HG03064 (cell line): ENCODE measurements around the gene AOPEP.

ENCODE experiments used
- ATAC-seq: cut with Tn5 transposase; IDR thresholded peaks from one replicate; pipeline ENCODE4 v1.9.1; 2021; ENCODE audit warnings: low read depth; ENCODE audit not compliant: unreplicated experiment

The AOPEP gene

DNA sequence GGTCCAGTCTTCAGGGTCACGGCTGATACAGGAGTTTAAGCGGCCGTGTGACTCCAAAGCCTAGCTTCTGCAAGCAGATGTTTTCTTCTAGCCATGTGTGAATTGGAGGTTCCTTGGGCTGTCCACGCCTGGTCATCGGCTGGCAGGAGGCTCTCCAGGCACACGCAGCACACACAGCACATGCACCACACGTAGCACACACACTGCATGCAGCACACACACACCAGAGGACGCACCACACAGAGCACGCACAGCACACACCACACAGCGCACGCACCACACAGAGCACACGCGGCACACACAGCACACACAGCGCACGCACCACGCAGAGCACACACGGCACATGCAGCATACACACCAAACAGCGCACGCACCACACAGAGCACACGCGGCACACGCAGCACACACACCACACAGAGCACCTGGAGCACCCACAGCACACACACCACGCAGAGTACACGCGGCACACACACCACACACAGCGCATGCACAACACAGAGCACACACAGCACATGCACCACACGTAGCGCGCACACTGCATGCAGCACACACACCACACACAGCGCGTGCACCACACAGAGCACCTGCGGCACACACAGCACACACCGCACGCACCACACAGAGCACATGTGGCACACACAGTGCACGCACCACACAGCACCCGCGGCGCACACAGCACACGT, 356.7 kb downstream of the AOPEP start:
- no peak for ATAC-seq

DNA sequence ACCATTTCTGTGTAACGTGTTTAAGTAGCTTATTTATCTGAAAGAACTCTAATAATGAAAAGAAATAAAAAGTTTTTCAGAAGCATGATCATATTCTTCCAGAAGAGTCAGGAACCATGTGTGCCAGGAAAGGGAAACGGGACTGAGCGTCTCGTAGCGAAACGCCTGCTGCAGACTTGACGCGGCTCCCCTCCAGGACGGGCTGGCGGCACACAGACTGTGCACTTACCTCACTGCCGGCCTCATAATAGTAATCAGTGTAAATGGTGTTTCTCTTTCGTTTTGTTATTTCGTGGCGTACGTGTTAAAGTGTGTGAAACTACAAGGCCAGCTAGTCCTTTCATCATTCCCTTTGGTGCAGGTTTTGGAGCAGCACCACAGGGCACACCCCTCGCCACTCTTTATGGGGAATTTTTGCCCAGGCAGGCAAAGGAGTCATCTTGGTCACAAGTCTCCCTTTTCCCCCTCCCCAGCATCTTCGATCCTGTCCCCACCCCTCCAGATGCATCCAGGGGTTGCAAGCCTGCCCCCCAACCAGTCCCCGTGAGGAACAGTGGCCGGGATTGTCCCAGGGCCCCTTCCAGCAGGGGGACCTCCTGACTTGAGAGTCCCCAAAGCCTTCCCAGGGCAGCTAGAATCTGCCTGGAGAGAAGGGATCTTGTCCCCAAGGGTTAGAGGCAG, 357.9 kb downstream of the AOPEP start:
- ATAC-seq: no peak

DNA sequence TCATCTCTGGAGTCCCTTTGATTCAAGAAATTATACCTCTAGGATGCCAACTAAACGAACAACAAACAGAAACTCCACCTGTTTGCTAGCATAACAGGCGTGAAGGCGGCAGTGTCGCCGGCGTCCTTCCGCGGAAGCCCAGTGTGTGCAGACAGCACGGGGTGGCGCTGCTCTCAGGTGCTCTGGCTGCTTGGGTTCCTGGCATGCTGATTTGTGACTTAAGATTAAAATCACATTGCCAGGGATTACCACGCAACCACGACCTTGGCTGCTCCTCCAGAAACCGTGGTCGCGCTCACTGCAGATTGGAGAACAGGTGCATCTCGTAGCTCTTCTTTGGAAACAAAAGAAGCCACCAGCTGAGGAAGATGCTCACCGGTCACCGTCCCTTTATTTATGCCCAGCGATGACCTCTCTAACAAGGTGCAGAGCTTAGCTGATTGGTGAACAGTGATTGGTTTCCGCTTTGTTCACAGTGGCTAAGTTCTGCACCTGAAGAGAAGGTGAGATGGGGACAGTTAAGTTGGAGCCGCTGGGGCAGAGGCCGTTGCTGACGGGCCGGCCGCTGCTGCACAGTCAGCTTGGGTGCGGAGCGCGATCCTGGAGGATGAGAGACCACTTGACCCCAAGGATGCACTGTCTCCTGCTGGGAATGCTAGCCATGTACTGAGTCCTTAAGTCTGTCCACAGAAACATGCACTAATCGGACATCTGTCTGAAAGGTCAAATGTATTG, 358.7 kb downstream of the AOPEP start:
- ATAC-seq: no peak

DNA sequence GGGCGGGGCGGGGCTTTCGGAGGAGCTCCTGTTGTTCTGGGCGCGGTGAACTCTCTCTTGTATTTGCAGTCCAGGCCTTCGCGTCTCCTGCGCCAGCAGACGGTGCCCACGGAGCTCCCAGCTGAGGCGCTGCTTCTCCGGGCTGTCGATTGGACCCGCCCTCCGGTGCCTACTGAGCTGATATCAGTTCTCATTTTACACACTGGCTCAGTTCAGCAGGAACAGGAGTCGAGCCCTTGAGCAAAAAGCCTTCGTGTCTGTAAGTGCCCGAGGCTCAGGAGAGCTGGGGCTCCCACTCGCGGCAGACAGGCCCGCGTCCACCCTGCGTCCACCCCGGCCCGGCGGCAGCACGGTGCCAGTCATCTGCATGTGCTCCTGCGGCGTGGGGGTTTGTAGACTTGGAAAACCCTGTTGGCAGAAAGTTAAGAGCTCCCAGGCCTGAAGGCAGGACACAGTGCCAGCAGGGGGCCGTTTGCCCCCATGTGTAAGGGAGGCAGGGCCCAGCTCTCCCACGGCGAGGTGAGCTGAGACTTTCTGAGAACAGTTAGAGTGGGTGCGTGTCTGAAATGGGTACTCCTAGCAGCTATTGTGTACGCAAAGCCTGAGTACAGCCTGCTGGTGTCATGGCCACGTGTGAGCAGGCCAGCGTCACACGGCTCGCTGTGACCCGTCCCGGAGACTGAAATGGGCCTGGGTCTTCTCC, 359.5 kb downstream of the AOPEP start:
- ATAC-seq: no peak

DNA sequence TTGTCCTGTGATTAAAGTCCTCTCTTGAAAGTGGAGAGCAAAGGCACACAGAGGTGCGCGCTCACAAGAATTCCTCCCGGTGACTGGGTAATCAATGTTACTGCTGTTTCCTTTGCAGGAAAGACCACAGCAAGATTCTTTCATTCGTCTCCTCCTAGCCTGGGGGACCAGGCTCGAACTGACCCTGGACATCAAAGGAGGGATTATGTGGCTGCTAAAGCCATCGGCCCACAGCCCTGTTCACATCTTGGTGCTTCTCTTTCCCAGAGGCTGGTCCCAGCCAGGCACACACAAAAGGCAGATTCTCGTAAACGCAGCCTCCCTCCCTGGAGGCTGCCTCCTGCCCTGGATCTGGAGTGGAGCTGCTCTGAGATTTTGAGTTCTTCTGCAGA, 360.1 kb downstream of the AOPEP start:
- ATAC-seq: no peak

DNA sequence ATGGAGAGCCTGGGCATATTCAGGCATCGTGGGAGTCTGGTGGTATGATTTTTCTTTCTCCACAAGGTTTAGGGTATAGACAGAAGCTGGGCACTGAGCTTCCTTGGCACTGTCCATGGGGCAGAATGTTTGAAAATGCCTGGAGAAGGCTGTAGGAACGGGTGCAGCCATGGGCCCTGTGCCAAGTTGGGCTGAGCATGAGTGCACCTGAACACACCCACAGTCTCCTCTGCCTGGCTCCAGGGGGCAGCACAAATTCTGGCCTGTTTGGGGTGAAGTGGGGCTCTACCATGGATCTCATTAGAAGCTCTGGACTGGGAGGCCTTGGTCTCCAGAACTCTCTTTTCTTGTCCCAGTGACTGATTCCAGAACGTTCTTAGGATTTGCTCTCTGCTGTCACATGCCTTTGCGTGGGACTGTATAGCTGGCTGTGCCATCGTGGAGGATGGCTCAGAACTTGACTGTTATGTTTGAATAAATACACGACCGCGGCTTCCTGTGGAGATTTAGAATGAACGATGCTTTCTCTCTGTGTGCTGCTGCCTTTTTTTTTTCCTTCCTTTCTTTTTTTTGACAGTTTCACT, 361.3 kb downstream of the AOPEP start:
- no peak for ATAC-seq

DNA sequence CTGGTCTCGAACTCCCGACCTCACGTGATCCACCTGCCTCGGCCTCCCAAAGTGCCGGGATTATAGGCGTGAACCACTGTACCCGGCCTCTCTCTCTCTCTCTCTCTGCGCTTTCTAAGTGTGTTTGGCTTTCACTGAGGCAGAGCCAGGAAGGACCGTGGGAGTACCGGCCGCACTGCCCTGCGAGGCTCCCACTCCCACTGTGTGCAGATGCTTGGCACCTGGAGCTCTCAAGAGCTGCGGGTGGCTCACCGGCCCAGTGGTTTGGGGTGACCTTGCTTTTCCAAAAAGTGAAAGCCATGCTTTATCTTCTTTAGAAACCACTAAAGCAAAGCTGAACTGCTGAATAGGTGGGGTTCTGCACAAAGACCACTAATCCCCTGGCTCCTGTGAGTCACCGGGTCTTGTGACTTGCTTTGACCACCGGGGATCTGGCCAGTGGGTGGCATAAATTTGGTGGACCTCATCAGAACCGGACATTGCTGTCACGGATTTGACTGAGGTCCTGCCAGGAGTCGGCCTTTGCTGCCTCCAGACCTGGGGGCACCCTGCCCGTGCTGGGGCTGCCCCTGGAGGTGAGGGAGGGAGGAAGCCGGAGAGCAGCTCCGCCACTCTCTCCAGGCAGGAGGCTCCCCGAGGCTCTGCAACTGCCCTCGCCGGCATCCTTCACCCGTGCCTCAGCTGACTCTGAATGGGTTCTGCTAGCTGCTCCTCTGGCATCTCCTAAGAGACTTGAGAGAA, 362.1 kb downstream of the AOPEP start:
- no peak for ATAC-seq

DNA sequence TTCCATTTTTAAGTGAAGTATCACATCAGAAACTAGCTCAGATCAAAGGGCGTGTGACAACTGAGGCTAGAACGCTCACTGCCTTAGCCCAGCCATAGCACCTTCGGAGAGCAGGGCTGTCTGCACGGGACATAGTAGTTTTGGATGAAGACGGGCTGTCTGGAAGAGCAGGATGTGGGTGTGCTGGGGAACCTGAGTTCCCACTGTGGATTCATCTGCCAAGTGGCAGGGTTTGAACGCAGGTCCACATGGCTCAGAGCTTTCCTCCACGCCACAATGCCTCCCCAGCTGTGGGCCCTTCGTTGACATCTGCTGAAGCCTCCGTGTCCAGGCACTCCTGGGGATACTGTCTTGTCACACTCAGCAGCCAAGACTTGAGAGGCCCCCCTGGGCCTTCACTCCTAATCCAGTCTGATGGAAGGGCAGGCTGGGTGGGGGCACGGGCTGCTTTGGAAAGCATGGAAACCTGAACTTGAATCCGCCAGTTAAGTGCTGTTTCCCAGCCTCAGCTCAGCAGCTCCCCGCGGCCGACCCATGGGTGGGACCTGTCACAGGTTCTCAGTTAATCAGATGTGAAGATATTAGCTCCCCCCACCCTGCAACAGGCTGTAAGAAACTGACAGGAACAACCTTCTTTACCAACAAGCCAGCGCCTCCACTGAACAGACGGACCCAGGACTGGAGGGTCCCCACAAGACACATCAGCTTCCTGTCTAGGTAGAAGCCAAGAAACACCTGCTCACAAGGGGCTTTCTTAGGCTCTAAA, 362.9 kb downstream of the AOPEP start:
- no peak for ATAC-seq

DNA sequence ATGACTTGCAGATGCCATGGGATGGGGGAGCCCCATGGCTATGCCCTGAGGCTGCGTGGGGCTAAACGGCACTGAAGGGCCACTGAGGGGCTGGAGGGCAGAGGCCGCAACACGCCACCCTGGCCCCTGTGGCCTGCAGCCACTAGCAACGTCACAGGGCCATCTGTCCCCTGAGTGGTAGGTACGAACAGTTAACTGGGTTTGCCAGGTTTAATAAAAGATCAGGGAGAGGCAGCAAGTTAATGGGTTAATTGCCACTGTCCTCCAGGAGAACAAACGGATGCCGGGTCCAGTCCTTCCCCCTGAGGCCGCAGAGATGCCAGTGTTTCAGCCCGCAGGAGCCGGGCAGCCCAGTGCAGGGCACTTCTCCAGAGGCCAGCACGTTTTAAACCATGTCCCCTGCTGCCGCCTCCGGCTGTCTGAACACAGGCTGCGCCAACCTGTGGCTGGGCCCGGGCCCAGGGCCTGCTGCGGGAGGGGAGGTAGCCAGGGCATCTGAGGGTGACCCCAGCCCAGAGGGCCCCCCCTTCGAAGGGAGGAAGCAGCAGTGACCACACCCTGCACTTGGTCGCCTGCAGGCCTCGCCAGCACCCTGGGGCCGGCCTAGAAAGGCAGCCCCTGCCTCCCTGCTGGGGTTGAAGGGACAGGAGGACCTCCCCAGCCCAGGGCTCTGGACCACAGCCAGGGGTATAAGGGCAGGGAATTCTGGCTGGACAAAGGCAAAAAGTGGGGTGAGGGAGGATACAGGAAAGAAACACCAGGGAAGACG, 363.7 kb downstream of the AOPEP start:
- no peak for ATAC-seq

DNA sequence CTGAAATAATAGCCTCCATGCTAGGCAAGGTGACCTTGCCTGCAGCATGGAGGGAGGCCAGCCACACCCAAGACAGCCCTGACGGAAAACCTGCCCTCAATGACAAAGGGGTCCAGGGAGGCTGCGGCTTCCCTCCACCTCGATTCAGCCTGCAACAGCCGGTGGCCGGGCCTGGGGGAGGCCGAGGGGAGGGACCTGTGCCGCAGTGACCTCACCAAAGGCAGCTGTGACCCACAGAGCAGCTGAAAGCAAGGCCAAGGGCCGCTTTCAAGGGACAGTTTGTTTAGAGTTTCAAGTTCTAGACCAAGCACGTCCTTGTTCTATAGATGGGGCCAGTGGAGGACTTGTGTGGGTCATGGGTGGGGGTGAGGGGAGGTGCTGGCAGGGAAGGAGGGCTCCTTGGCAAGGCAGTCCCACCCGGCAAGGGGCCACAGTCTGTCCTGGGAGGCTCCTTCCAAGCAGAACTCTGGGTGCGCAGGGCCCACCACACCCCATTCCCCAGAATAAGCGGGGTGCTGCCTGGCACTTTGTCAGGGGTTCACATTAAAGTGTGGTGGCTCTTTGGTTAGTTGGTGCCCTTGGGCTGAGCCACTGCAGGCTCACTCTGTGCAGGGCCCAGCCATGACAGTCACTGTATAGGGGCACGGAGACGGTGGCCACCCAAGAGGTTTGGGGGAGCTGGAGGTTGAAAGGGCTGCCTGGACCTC, 364.5 kb downstream of the AOPEP start:
- ATAC-seq: no peak

DNA sequence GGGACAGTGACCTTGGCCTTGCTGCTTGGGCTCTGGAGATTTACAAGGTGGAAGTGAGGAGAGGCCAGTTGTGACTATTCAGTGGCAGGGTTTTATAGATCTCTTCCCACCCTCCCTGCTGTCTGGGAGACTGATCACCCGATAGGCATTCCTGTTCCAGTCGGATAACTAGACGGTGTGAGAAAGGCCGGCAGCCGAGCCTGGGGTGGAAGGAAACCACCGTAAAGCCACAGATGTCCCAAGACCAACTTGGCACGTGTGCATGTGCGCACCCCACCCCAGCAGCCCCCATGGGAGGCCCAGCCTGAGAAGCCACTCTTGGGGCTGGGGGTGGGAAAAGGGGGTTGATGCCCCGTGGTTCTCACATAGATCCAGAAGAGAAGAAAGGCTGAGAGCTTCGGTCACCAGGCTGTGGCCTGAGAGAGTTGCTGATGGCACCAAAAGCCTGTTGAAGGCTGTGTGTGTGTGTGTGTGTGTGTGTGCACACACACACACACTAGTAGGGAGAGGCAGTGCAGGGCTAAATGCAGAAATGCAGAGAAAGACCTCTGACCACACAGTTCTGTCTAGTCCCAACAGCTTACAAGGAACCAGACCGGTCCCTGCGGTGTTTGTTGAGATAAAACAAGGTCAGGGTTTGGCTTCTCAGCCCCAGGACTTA, 365.2 kb downstream of the AOPEP start:
- no peak for ATAC-seq

DNA sequence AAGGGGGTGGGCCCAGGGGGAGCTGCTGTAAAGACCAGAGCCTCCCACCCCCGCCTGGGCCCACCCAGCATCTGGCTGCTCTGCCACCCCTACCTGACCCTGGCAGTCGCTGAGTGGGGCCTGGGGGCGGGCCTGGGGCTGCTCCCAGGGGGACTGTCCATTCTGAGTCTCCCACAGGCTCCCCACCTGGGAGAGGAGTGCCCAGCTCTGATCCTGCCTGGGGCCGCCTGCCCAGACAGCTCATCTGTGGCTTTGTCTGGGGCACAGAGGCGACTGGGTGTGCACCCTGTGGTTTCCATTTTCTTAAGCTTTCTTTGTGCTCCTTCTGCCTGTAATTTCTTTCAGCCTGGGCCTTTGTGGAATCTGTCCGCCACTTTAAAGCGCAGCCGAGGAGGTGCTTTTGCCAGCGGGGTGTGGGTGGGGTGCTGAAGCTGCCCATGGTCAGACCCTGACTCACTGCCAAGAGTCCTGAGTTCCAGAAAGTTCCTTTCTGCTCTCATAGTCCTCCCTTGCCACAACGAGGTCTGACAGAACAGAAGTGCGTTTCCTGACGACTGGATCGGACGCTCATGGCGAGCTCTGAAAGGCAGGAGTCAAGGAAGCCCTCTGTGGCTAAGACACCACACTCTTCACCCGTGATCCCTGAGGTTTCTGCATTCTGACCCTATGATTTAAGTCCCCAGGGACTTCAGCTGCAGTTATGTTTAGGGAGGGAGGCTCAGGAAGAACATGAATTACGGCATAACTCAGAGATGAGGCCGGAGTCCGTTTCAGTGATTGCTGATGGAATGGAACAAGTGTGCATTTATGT, 366.0 kb downstream of the AOPEP start:
- no peak for ATAC-seq

DNA sequence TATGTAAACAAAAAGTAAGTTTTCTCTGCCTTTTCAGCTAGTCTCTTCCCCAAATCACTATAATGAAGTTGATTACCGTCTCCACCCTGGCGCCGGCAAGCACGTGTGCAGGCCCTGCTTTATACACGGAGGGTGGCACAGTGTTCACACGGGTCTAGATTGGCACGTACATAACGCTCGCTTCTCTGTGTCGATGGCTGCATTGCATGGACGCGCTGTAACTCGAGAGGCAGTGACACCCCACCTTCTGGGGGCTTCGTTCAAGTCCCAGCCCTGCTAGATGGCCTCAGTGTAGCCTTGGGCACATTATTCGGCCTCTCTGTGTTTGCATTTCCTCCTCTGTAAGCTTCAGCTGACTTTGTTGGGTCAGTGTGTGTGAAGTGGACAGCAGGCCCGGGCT, 367.1 kb downstream of the AOPEP start:
- no peak for ATAC-seq

DNA sequence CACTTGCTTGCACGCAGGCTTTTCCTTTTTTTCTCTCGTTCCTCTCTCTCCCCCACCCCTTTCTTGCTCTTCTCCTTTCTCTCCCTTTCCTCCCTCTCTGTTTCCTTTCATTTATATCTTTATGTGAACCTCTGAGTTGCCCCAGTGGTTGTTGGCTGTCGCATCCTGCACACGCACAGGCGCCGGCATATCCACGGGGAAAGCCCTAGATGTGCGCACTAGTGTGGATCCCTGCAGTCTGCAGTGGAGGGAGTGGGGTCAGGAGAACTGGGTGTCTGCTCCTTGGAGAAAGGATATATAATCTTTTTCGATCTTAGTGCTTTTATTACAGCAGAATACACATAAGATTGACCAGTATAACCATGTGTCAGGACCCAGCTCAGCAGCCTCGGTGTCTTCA, 367.5 kb downstream of the AOPEP start:
- ATAC-seq: no peak

DNA sequence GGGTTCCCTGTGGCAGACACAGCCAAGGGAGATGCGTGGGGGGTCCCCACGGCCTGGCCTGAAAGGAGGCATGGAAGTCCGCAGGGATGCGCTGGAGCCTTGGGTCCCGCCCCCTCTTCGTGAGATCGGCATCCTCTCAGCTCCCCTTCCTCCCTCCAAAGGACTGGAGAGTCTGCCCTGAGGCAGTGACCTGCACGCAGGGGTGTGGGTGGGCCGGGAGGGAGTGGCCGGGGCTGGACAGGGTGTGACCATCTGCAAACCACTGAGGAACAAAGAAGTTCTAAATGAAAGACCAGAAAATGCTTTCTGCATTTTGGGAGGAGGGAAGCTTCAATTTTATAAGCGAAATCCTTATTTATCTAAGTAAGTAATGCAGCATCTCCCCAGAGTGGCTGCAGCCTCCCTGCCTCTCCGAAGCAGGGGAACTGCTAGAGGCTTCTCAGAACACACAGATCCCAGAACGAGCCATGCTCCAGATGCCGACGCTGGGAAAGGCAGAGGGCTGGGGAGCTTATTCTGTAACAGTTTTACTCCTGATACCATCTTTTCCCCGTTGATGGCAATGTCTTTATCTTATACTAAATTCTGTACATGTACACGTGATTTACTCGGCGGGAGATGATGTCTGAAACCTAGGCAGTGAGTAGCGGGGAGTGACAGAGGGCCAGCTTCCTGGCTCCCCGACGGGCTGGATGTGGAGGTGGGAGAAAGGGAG, 369.3 kb downstream of the AOPEP start:
- ATAC-seq: no peak

DNA sequence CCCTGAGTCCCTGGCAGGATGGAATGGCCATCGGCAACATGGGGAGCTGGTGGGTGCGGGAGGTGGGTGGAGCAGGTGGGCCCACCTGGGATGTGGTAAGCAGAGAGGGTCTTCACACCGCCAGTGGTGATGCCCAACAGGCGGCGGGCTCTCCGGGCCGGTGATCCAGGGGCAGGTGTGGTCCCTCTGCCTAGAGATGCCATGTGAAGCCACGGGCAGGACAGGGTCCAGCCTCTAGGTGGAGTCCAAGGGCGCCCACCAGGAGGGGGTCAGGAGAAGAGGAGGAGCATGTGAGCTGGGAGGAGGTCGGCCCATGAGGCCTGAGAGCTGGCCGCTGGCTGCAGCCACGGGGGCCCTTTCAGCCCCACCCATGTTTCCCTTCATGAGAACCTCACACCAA, 369.9 kb downstream of the AOPEP start:
- ATAC-seq: no peak
